Frontal cortex (tissue), 4 donors: ENCODE results near the gene LSMEM2. TPM values are rescaled to one million over a fixed set of nuclear protein-coding genes. Genes with fewer than 3 reads are reported as not detected.

Experiments used
- DNase-seq, 2 donors: peaks; one replicate each; pipeline ENCODE4 v3.0.0; 2012; ENCODE audit warnings: low spot score in 2 of 2
- FAIRE-seq: peaks from 2 replicates; lab custom pipeline; 2012; peaks lifted over from hg19 to GRCh38; lab: Jason Lieb, UNC
- total RNA-seq: library from RNA; depleted of rRNA; stranded (reverse); fragments of >200 nt; gene quantifications from one replicate; pipeline ENCODE4 v1.2.3, GENCODE V29; 2014
- donor health status: control.
- donor health status: control.
- donor health status: control.

The LSMEM2 gene
- total RNA-seq, 1 donor from 2014 or later, result 0.82 TPM

DNA sequence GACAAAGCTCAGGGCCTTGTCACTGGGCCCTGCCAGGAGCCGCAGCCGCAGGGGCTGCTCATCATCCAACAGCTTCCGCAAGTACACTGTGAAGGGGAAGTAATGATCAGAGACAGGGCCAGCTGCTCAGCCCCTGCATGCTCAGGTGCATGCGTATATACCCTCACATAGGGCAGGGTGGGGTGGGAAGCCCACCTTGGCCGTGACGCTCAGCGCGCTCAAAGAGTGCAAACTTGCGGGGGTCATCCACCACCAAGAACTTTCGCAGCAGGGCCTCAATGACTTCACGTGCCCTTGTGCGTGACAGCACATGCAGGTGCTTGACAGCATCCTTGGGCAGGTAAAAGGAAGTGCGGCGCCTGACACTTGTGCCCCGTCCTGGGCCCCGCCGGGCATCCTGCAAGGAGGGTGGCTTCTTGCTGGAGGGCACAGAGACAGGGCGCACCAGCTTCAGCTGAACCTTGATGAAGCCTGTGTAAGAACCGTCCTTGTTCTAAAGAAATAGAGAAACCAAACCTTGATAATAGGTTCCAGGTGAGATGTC, 52.5 kb downstream of the LSMEM2 start:
- no peak for FAIRE-seq
- DNase-seq, result no peak

GRCh38 chr3:50333744-50334328, 54.9 kb downstream of the LSMEM2 start:
- no peak for FAIRE-seq

GRCh38 chr3:50334339-50335075, 55.6 kb downstream of the LSMEM2 start:
- FAIRE-seq (no peak), DNase-seq (no peak)

More at GRCh38 chr3:50333744-50334328, 54.9 kb downstream of the LSMEM2 start:
- peak in 1 of 2 donors; percentile 54 for DNase-seq

DNA sequence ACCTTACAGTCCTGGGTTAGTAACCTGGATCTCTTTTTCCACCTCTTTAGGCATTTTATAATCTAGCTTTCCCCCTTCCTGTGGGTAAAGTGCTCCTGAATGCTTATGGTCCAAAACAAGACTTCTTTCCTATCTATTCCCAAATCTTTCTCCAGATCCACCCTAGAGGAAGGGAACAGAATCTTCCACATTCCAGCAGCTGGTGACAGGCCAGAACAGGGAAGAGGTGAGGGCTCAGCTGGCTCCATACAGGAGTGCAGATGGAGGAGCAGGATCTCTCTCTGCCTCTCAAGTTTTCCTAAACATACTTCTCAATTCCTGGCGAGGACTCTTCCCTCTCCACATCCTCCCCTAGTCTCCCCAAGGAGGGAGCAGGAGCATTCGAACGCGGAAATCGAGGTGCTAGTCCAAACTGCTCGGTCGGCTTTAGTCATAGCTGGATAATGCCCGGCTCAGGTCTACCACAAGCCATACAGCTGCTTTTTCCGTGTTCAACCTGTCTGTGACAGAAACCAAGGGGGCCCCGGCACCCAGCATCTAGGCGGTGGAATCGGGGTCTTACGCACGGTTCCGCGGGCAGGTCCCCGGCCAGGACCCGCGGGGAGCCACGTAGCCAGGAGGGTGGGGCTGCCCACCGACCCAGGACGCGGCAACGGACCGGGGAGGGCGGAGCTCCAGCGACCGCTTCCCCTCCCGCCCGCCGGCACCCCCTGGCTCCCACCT, 57.7 kb downstream of the LSMEM2 start:
- DNase-seq (no peak), FAIRE-seq (no peak)

- FAIRE-seq (no peak), DNase-seq (peak; percentile 99 to 100)
These were observed 58.4 kb downstream of the LSMEM2 start for GRCh38 chr3:50337175-50337861.

Other genes with a start within 250 kb of the LSMEM2 start
- 199 TPM for gene RBM5, start 190.2 kb upstream of the LSMEM2 start, total RNA-seq
- gene SEMA3F, start 123.8 kb upstream of the LSMEM2 start, total RNA-seq, result 9.4 TPM
- gene GNAT1, start 87.5 kb upstream of the LSMEM2 start, total RNA-seq, result not detected
- gene SLC38A3, start 73.8 kb upstream of the LSMEM2 start, total RNA-seq, result 2.0 TPM
- gene GNAI2, start 42.9 kb upstream of the LSMEM2 start, total RNA-seq, result 97.0 TPM
- gene SEMA3B, start 9.9 kb upstream of the LSMEM2 start, total RNA-seq, result 2.4 TPM
- 17.9 TPM for gene IFRD2, start 13.3 kb downstream of the LSMEM2 start, total RNA-seq
- gene HYAL3, start 20.3 kb downstream of the LSMEM2 start, total RNA-seq, result 3.7 TPM
- gene NAA80, start 20.3 kb downstream of the LSMEM2 start, total RNA-seq, result 5.3 TPM
- gene HYAL1, start 24.5 kb downstream of the LSMEM2 start, total RNA-seq, result 0.41 TPM
- gene HYAL2, start 43.7 kb downstream of the LSMEM2 start, total RNA-seq, result 35.9 TPM
- 16.7 TPM for gene TUSC2, start 49.1 kb downstream of the LSMEM2 start, total RNA-seq
- 12.6 TPM for gene RASSF1, start 61.7 kb downstream of the LSMEM2 start, total RNA-seq
- gene ZMYND10, start 66.6 kb downstream of the LSMEM2 start, total RNA-seq, result 3.7 TPM
- gene NPRL2, start 71.7 kb downstream of the LSMEM2 start, total RNA-seq, result 20.8 TPM
- 11.0 TPM for gene CYB561D2, start 71.8 kb downstream of the LSMEM2 start, total RNA-seq
- gene TMEM115, start 80.4 kb downstream of the LSMEM2 start, total RNA-seq, result 18.3 TPM
- gene CACNA2D2, start 224.5 kb downstream of the LSMEM2 start, total RNA-seq, result 2.4 TPM